ENCODE data around the gene PTPRG.
"Not testable (repeated sequence)": the region's sequence is repeated elsewhere in the genome, so short reads cannot be mapped to it uniquely, and the experiment has no call there.

Gene PTPRG

DNA sequence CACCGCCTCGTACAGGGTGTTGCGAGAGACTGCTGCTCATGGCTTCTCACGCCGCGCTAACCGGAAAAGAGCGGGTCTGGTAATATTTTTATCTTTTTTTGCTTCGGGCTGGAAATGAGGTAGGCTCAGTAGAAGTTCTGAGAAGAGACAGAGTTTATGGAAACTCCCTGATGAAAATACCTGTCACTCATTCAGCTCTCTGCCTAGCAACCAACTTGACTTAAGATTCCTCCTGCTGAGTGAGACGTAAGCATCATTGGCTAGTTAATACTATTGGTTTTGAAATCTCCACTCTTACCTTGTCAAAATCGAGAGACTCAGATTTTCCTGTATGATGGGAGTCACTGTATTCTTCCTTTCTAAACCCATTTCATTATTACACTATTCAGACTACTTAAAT is 181.7 kb downstream of the PTPRG start:
- Mint-ChIP-seq H3K36me3 (no peaks in the 10 kb centered on the region), H3K9me3 (no peaks in the 10 kb centered on the region), H3K27ac (no peak overlapping the region), H3K27me3 (no peaks in the 10 kb centered on the region), H3K4me3 (no peak overlapping the region), H3K4me1 (no peaks in the 10 kb centered on the region)
- CTCF ChIA-PET: no interaction called here
- DNase-seq: no peak

DNA sequence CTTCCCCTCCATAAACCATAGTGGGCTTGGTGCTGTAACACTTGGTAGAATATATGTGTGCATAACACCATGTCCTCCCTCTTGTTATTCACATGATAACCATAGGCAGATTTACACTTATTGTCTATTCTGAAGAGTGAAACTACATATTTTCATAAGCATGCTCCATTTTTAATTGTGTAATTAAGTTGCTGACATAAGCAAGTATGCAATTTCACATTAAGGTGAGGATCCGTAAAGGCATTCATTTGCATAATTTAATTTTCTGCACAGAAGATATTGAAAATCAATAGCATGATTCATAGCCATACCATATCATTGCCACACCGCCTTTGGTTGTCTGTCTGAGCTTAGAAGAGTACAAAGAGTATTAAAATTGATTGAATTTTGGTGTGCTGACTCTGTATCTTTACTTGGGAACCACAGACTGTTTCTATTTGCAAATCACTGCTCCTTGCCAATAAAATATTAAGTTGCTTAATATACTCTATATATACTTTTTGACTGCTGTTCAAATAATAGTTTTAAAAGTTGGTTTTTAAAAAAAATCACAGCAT is 182.4 kb downstream of the PTPRG start:
- Mint-ChIP-seq H3K27ac (no peak overlapping the region), H3K4me3 (no peak overlapping the region), H3K27me3 (no peaks in the 10 kb centered on the region), H3K9me3 (no peaks in the 10 kb centered on the region), H3K4me1 (no peaks in the 10 kb centered on the region), H3K36me3 (no peaks in the 10 kb centered on the region)
- CTCF ChIA-PET: no interaction called here
- DNase-seq: no peak

DNA sequence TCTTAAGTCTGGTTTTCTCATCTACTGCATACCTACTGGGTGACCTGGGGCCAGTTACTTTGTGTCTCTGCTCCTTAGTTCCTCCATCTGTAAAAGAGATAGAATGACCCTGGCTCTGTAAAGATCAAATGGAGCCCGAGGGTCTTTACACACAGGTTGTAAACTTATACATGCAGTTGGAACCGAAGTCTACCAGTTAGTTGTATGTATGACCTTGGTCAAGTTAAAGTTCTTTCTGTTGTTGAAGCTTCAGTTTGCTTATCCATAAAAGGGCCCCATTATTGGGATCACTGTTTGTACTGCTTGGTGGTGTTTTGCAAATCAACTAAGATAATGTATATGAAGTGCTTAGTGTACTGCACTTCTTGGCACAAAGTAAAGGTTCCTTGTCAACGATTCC is 186.9 kb downstream of the PTPRG start:
- Mint-ChIP-seq H3K27ac (no peak overlapping the region), H3K27me3 (no peaks in the 10 kb centered on the region)

DNA sequence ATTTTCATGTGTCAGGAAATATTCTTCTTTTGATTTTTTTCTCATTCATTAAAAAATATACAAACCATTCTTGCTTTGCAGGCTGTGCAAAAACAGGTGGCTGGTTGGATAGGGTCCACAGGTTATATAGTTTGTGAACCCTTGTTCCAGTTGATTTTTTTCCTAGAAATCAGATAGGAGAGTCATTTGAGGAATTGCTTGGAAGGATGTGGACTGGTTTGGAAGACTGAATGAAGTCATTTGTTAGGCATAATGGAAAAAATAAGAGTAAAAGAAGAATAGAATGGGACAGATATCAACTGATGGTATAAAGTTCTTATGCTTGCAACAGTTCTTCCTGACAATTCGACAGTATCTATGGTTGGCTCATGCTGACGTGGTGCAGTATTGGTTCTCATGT is 189.4 kb downstream of the PTPRG start:
- H3K36me3 Mint-ChIP-seq: no peaks in the 10 kb centered on the region
- no peaks in the 10 kb centered on the region for H3K9me3 Mint-ChIP-seq
- no peaks in the 10 kb centered on the region for H3K27me3 Mint-ChIP-seq
- CTCF ChIA-PET: no interaction called here
- DNase-seq: no peak
- no peak overlapping the region for H3K4me3 Mint-ChIP-seq
- H3K27ac Mint-ChIP-seq: no peak overlapping the region
- no peaks in the 10 kb centered on the region for H3K4me1 Mint-ChIP-seq

More for the DNA sequence above, 186.9 kb downstream of the PTPRG start:
- DNase-seq: no peak
- no peak overlapping the region for H3K4me3 Mint-ChIP-seq
- no peaks in the 10 kb centered on the region for H3K9me3 Mint-ChIP-seq
- H3K4me1 Mint-ChIP-seq: no peaks in the 10 kb centered on the region
- CTCF ChIA-PET: no interaction called here
- no peaks in the 10 kb centered on the region for H3K36me3 Mint-ChIP-seq

DNA sequence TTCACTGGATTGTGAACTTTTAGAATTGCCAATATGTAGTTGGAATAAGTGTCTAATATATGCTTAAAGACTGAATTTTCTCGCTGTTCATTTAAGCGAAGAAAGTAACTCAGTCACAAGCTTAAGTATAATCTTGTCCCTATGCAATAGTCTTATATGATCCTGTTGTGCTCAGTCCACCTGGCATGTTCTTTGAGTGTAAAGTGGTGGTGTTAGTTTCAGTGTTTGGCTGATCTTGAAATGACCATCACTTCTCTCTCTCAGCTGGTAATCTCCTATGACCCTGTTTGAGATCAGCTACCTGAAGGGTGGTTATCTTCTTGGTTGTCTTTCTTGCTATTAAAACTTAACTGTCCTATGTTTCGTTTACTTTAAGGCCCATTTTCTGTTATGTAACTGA is 197.5 kb downstream of the PTPRG start:
- Mint-ChIP-seq H3K27ac (no peak overlapping the region), H3K36me3 (no peaks in the 10 kb centered on the region), H3K27me3 (no peaks in the 10 kb centered on the region), H3K4me3 (no peak overlapping the region), H3K9me3 (peaks cover 8% of the 10 kb centered on the region), H3K4me1 (no peaks in the 10 kb centered on the region)
- CTCF ChIA-PET: no interaction called here
- DNase-seq: no peak

DNA sequence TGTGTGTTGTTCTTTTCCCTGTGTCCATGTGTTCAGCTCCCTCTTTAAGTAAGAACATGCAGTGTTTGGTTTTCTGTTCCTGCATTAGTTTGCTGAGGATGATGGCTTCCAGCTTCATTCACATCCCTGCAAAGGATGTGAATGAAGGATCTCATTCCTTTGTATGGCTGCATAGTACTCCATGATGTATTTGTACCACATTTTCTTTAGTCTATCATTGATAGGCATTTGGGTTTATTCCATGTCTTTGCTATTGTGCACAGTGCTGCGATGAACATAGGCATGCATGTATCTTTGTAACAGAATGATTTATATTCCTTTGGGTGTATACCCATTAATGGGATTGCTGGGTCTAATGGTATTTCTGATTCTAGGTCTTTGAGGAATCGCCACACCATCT is 199.4 kb downstream of the PTPRG start:
- CTCF ChIA-PET, H3K4me1 Mint-ChIP-seq, H3K9me3 Mint-ChIP-seq, H3K36me3 Mint-ChIP-seq, H3K27ac Mint-ChIP-seq, H3K27me3 Mint-ChIP-seq, DNase-seq, H3K4me3 Mint-ChIP-seq: not testable (repeated sequence)

DNA sequence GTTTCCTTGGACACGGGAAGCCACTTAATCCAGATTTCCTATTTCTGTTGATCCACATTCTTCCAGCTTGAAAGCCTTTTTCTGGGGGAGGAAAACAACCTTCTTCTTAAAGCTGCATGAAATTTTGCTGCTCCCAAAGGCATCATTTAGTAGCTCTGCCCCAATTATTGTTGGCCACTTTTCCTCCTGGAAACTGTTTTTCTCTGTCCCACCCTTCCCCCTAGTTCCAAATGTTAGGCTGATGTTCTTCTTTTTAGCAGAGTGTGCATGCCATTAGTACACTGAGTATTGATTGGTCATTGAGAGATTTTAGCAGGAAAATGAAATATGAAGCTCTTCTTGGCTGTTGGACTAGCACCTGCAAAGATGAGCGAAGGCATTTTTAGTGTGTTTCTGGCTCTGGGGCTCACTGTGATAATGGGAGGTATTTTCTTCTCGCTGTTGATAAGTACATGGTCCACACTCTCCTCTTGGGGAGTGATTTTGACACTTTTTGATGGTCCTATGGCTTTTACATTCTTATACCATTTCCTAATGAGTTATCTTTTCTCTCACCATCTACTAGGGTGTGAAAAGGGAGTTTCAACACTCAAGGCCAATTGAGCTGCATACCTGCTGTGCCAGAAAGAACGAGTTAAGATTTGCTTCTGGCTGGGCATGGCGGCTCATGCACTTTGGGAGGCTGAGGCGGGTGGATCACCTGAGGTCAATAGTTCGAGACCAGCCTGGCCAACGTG is 200.5 kb downstream of the PTPRG start:
- H3K36me3 Mint-ChIP-seq: no peaks in the 10 kb centered on the region
- CTCF ChIA-PET: no interaction called here
- H3K4me1 Mint-ChIP-seq: no peaks in the 10 kb centered on the region
- H3K27me3 Mint-ChIP-seq: no peaks in the 10 kb centered on the region
- H3K9me3 Mint-ChIP-seq: peaks cover 8% of the 10 kb centered on the region
- H3K4me3 Mint-ChIP-seq: no peak overlapping the region
- no peak for DNase-seq
- no peak overlapping the region for H3K27ac Mint-ChIP-seq

DNA sequence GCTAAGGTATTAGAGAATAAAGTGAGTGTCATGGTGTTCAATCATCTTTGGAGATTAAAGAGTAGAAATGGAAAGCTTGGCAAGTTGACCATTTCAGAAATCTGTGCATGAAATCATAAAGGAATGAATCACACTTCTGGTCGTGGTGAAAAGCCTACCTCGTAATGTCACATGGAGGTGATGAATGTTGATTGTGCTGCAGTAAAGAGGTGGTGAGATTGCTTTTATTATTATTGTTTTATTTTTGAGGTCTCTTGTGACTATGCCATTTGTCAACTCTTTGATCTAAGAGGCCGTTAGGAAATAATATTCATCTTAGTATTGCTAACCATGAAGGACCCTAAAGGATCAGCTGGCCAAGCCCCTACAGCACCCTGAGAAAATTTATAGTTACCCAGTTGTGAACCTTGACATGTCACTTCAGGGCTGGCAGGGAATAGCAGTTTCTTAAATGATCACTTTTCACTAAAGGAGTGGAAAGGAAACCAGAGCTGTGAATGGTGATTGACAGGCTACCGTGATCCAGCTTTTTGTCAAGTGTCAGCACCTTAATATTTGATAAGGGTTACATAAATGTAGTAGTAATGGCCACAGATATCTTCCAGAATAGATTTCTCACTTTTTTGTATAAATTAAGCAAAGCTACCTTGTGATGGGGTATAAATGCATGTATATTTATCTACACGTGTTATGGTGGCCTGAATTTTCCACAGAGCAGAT is 203.9 kb downstream of the PTPRG start:
- H3K27ac Mint-ChIP-seq: no peak overlapping the region
- no peaks in the 10 kb centered on the region for H3K27me3 Mint-ChIP-seq
- DNase-seq: no peak
- no peak overlapping the region for H3K4me3 Mint-ChIP-seq
- H3K36me3 Mint-ChIP-seq: no peaks in the 10 kb centered on the region
- peaks cover 8% of the 10 kb centered on the region for H3K9me3 Mint-ChIP-seq
- no peaks in the 10 kb centered on the region for H3K4me1 Mint-ChIP-seq
- CTCF ChIA-PET: no interaction called here

DNA sequence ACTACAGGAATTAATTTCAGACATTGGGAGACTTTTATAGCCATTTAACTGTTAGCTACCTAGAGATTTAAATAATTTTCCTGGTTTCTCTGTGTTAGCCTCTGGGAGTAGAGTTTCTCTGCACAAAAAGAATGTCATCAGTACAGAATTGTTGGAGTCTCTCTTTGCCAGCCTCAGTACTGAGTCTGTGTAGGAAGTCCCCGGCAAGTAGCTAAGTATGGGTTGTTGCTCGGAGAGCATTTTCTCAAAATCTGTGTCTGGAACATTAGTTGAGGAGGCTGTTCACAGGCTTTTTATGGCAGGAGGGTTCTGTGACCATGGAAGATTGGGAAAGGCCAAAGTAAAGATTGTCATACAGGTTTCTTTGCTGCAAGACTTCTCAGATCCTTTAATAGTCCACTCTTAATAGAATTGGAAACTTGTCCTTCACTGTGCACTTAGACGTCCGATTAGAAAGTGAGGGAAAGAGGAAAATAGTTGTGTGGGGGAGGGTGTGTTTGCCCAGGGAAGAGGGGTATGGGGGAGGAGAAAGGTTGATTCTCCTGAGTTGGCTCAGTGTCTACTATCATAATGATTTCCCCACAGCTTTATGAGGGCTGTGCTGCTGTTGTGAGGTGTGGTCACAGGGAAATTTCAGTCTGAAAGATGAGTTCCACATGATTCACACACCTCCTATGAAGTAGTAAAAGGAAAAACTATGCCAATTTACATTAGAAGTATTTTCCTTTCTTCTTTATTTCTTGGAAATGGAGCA is 207.1 kb downstream of the PTPRG start:
- no peaks in the 10 kb centered on the region for H3K36me3 Mint-ChIP-seq
- DNase-seq: no peak
- no peaks in the 10 kb centered on the region for H3K4me1 Mint-ChIP-seq
- no peaks in the 10 kb centered on the region for H3K9me3 Mint-ChIP-seq
- H3K27me3 Mint-ChIP-seq: no peaks in the 10 kb centered on the region
- H3K4me3 Mint-ChIP-seq: no peak overlapping the region
- CTCF ChIA-PET: no interaction called here
- H3K27ac Mint-ChIP-seq: no peak overlapping the region

DNA sequence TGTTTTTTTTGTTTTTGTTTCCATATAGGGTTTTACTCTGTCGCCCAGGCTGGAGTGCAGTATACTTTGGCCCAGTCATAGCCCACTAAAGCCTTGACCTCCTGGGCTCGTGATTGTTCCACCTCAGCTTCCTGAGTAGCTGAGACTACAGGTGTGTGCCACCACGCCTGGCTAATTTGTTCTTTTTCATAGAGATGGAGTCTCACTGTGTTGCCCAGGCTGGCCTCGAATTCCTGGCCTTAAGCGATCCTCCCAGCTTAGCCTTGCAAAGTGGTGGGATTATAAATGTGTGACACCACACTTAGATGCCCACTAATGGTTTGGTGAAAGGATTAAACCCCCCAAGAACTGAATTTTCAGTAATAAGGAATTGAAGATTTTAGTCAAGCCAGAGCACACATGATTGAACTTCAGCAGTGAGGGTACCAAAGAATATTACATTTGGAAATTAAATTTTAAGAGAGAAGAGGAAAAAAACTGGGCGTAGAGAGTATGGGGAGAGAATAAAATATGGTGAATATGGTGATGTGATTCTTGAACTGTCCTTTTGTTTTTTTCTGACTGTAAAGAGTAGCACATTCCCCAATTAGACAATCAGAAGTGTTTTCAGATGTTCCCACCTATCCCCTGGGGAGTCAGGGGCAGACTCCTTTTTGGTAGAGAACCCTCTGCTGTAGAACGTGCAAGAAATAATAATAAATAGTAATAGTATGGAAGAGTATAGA is 208.1 kb downstream of the PTPRG start:
- Mint-ChIP-seq H3K27ac (no peak overlapping the region), H3K9me3 (no peaks in the 10 kb centered on the region), H3K4me3 (no peak overlapping the region), H3K27me3 (no peaks in the 10 kb centered on the region), H3K36me3 (no peaks in the 10 kb centered on the region), H3K4me1 (no peaks in the 10 kb centered on the region)
- no peak for DNase-seq
- CTCF ChIA-PET: no interaction called here

DNA sequence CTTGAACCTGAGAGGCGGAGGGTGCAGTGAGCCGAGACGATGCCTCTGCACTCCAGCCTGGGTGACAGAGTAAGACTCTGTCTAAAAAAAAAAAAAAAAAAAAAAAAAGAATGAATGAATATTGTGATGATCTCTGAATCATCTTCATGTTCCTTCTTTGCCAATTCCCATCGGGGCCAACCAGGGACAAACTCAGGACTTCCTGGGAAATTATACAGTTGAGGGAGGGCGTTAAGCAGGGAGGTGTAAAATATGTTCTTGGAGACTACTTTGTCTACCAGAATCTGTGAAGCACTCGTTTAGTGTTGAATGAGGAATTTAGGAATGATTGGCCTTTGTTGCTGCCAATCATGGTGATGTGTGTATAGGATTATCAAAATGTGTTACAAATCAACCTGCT is 210.6 kb downstream of the PTPRG start:
- no peak for DNase-seq
- H3K4me3 Mint-ChIP-seq: no peak overlapping the region
- no peak overlapping the region for H3K27ac Mint-ChIP-seq
- CTCF ChIA-PET: no interaction called here
- H3K27me3 Mint-ChIP-seq: no peaks in the 10 kb centered on the region
- H3K4me1 Mint-ChIP-seq: no peaks in the 10 kb centered on the region
- H3K9me3 Mint-ChIP-seq: no peaks in the 10 kb centered on the region
- no peaks in the 10 kb centered on the region for H3K36me3 Mint-ChIP-seq

DNA sequence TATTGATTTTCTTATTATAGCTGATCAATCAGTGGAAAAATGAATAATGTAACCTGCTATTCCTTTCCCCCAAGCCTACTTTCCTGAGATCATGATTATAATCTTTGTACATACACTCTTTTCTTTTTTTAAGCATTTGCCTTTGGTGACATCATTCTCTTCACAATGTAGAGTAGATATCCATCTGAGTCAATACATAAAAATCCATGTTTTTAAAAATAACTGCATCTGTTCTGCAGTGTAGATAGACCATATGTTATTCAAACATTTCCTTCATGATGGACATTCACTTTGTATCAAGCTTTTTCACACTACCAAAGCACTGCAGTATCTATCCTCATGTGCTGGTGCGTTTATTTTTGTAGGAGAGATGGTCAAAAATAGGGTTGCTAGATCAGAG is 211.1 kb downstream of the PTPRG start:
- no peak overlapping the region for H3K27ac Mint-ChIP-seq
- H3K4me1 Mint-ChIP-seq: no peaks in the 10 kb centered on the region
- H3K36me3 Mint-ChIP-seq: no peaks in the 10 kb centered on the region
- CTCF ChIA-PET: no interaction called here
- H3K9me3 Mint-ChIP-seq: no peaks in the 10 kb centered on the region
- H3K4me3 Mint-ChIP-seq: no peak overlapping the region
- H3K27me3 Mint-ChIP-seq: no peaks in the 10 kb centered on the region
- DNase-seq: no peak

DNA sequence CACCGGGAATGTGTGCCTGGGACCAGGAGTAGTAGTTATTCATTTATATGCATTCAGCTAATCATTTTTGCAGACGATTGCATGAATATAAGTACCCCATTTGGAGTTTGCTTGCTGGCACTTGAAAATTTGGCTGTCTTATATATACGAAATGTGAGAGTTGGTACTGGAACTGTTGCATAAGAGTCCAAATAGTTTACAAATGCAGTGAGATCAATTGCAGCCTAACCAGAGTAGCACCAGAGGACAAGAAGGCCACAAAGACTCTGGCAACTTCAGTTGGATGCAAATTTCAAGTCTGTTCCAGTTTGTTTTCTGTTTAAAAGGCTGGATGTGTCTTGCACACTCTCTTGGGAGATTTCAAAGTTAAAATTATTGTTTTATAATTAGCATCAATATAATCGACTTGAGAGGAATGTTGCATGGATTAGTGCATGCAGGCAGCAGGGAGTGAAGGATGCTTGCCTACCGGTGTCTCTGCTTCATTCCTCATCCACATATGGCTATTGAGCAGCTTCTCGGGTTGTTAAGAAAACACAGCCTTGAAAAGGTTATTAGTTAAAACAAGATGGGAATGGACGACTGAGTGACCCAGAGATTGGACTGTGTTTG is 213.0 kb downstream of the PTPRG start:
- no peak overlapping the region for H3K4me3 Mint-ChIP-seq
- no peak for DNase-seq
- no peaks in the 10 kb centered on the region for H3K36me3 Mint-ChIP-seq
- H3K27me3 Mint-ChIP-seq: no peaks in the 10 kb centered on the region
- no peaks in the 10 kb centered on the region for H3K4me1 Mint-ChIP-seq
- CTCF ChIA-PET: no interaction called here
- H3K9me3 Mint-ChIP-seq: no peaks in the 10 kb centered on the region
- H3K27ac Mint-ChIP-seq: no peak overlapping the region

DNA sequence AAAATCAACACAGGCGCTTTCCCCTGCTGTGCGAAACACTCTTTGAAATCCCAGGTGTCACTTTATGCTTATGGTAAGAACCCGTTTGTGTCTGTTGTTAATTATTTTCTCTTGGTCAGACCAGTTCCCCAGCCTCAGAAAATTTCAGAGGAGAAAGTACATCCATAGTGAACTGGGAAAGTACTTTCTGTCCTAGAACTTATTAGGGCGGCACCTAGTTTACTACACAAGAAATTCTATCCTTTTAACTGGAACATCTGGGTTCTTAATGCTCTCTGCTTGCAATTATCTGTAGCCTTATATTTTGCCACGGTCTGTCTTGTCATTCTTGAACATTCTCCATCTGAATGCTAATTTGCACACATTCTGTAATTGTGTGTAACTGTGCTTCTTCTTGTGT is 215.0 kb downstream of the PTPRG start:
- Mint-ChIP-seq H3K36me3 (no peaks in the 10 kb centered on the region), H3K4me3 (no peak overlapping the region), H3K27me3 (no peaks in the 10 kb centered on the region), H3K9me3 (no peaks in the 10 kb centered on the region), H3K27ac (no peak overlapping the region), H3K4me1 (no peaks in the 10 kb centered on the region)
- CTCF ChIA-PET: no interaction called here
- no peak for DNase-seq
